Mesenchymal stem cell (in vitro differentiated cells and primary cell): Measurements from ENCODE around the gene KIAA1328.

Source experiments
- DNase-seq: peaks from one replicate; pipeline ENCODE4 v3.0.0-alpha.2; 2013
- H2AFZ ChIP-seq: one replicate; pipeline ENCODE4 v1.6.1; 2013; ENCODE audit warnings: low read depth, mild to moderate bottlenecking, control low read depth, inconsistent platforms, low read length, moderate library complexity
- H2AK5ac ChIP-seq: 2 replicates; pipeline ENCODE4 v1.6.1; 2013; ENCODE audit warnings: low read length, moderate library complexity, mild to moderate bottlenecking, inconsistent platforms; ENCODE audit not compliant: severe bottlenecking
- H2BK120ac ChIP-seq: one replicate; pipeline ENCODE4 v1.6.1; 2013; ENCODE audit warnings: low read depth, mild to moderate bottlenecking, inconsistent platforms, low read length, moderate library complexity
- H2BK12ac ChIP-seq, 2 experiments: one replicate each; pipeline ENCODE4 v1.6.1; 2013; ENCODE audit warnings: inconsistent platforms in 2 of 2, low read length in 2 of 2, mild to moderate bottlenecking in 2 of 2, moderate library complexity in 2 of 2, control low read depth in 1 of 2
- H2BK15ac ChIP-seq: one replicate; pipeline ENCODE4 v1.6.1; 2013; ENCODE audit warnings: mild to moderate bottlenecking, low read depth, inconsistent platforms; ENCODE audit not compliant: poor library complexity, severe bottlenecking
- H2BK5ac ChIP-seq: 2 replicates; pipeline ENCODE4 v1.6.1; 2013; ENCODE audit warnings: low read depth, mild to moderate bottlenecking, low read length, control low read depth, inconsistent platforms; ENCODE audit not compliant: poor library complexity, severe bottlenecking
- H3K14ac ChIP-seq, 2 experiments: one replicate each; pipeline ENCODE4 v1.6.1; 2013; ENCODE audit warnings: inconsistent platforms in 2 of 2, low read length in 2 of 2, control low read depth in 1 of 2, mild to moderate bottlenecking in 1 of 2, moderate library complexity in 1 of 2
- H3K18ac ChIP-seq, 2 experiments: one replicate each; pipeline ENCODE4 v1.6.1; 2013; ENCODE audit warnings: inconsistent platforms in 2 of 2, low read length in 2 of 2, control low read depth in 1 of 2, low read depth in 1 of 2, mild to moderate bottlenecking in 1 of 2
- H3K23ac ChIP-seq, 2 experiments: one replicate each; pipeline ENCODE4 v1.6.1; 2013; ENCODE audit warnings: inconsistent platforms in 2 of 2, low read length in 2 of 2, mild to moderate bottlenecking in 2 of 2, moderate library complexity in 2 of 2, control low read depth in 1 of 2
- H3K27ac ChIP-seq: 2 replicates; pipeline ENCODE4 v1.5.1; 2013; ENCODE audit warnings: mild to moderate bottlenecking, moderate library complexity, low read length, control low read depth, inconsistent platforms; ENCODE audit not compliant: poor library complexity, severe bottlenecking
- H3K27me3 ChIP-seq, 2 experiments: 2 replicates each; pipeline versions ENCODE4 v1.6.1 to v1.7.0; 2013; ENCODE audit warnings: low read length in 2 of 2, mild to moderate bottlenecking in 2 of 2, moderate library complexity in 2 of 2, control low read depth in 1 of 2, inconsistent platforms in 1 of 2; ENCODE audit not compliant: control insufficient read depth in 1 of 2, insufficient read depth in 1 of 2
- H3K36me3 ChIP-seq, 2 experiments: 2 replicates each; pipeline versions ENCODE4 v1.6.1 to v1.7.0; 2013; ENCODE audit warnings: low read length in 2 of 2, control low read depth in 1 of 2, inconsistent platforms in 1 of 2, low read depth in 1 of 2, mild to moderate bottlenecking in 1 of 2; ENCODE audit not compliant: insufficient read depth in 2 of 2, control insufficient read depth in 1 of 2
- H3K4ac ChIP-seq, 2 experiments: one replicate each; pipeline ENCODE4 v1.6.1; 2013; ENCODE audit warnings: inconsistent platforms in 2 of 2, low read length in 2 of 2, mild to moderate bottlenecking in 2 of 2, moderate library complexity in 2 of 2, control low read depth in 1 of 2, low read depth in 1 of 2
- H3K4me1 ChIP-seq: 2 replicates; pipeline ENCODE4 v1.6.1; 2013; ENCODE audit warnings: low read depth, low read length, control low read depth; ENCODE audit not compliant: control insufficient read depth, insufficient read depth
- H3K4me2 ChIP-seq: 2 replicates; pipeline ENCODE4 v1.6.1; 2013; ENCODE audit warnings: low read length, mild to moderate bottlenecking, inconsistent platforms; ENCODE audit not compliant: poor library complexity, severe bottlenecking
- H3K4me3 ChIP-seq, 2 experiments: 2 replicates each; pipeline versions ENCODE4 v1.5.1 to v1.7.0; 2013; ENCODE audit warnings: low read length in 2 of 2, mild to moderate bottlenecking in 2 of 2, control low read depth in 1 of 2, low read depth in 1 of 2; ENCODE audit not compliant: insufficient read depth in 1 of 2
- H3K79me1 ChIP-seq: replicated peaks from 2 replicates; pipeline ENCODE4 v1.6.1; 2013; ENCODE audit warnings: mild to moderate bottlenecking, control low read depth, low read length, inconsistent platforms; ENCODE audit not compliant: poor library complexity, severe bottlenecking
- H3K9ac ChIP-seq: 2 replicates; pipeline ENCODE4 v1.7.0; 2013; ENCODE audit warnings: mild to moderate bottlenecking, low read length, moderate library complexity
- H3K9me3 ChIP-seq: 2 replicates; pipeline ENCODE4 v1.7.0; 2013; ENCODE audit warnings: mild to moderate bottlenecking, low read length; ENCODE audit not compliant: control insufficient read depth
- H4K8ac ChIP-seq: one replicate; pipeline ENCODE4 v1.6.1; 2013; ENCODE audit warnings: inconsistent platforms, mild to moderate bottlenecking, low read length, moderate library complexity
- H4K91ac ChIP-seq: one replicate; pipeline ENCODE4 v1.6.1; 2013; ENCODE audit warnings: mild to moderate bottlenecking, low read length, inconsistent platforms
- WGBS: methylation state at CpG from one replicate; pipeline ENCODE4 v1.1.7; 2013; ENCODE audit warnings: mixed read lengths; 5-methylcytosine and 5-hydroxymethylcytosine counted together

Gene KIAA1328

DNA sequence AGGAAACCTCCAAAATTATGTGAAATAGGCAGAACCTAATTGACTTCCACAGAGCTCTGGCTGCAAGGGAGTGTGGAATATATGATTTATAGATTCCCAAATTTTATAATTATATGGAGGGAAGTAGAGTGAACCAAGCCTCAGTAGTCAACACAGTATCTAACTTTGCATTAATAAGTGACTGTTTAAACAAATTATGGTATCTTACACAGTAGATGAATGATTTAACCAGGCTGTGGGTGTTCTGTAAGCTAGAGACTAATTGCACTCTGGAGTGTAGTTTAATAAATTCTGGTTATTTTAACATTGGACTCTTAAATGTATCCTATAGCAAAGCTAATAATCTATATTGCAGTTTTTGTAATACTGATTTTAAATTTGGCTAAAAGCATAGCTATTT, 183.5 kb downstream of the KIAA1328 start:
- DNase-seq = no peak
- Histone ChIP-seq H4K8ac (no peak overlapping the region), H3K27ac (no peak overlapping the region), H3K23ac (no peak overlapping the region), H2AK5ac (no peak overlapping the region), H3K9ac (no peak overlapping the region), H2BK15ac (no peak overlapping the region), H3K9me3 (peaks cover 23% of the 10 kb centered on the region), H3K79me1 (no peaks in the 10 kb centered on the region), H3K14ac (no peak overlapping the region), H3K4me3 (no peak overlapping the region), H2BK120ac (no peak overlapping the region), H3K27me3 (no peaks in the 10 kb centered on the region), H2BK12ac (no peak overlapping the region), H2BK5ac (no peak overlapping the region), H3K4me1 (no peaks in the 10 kb centered on the region), H3K4ac (no peak overlapping the region), H4K91ac (no peak overlapping the region), H2AFZ (no peak overlapping the region), H3K4me2 (no peak overlapping the region), H3K36me3 (no peaks in the 10 kb centered on the region), H3K18ac (no peak overlapping the region)

DNA sequence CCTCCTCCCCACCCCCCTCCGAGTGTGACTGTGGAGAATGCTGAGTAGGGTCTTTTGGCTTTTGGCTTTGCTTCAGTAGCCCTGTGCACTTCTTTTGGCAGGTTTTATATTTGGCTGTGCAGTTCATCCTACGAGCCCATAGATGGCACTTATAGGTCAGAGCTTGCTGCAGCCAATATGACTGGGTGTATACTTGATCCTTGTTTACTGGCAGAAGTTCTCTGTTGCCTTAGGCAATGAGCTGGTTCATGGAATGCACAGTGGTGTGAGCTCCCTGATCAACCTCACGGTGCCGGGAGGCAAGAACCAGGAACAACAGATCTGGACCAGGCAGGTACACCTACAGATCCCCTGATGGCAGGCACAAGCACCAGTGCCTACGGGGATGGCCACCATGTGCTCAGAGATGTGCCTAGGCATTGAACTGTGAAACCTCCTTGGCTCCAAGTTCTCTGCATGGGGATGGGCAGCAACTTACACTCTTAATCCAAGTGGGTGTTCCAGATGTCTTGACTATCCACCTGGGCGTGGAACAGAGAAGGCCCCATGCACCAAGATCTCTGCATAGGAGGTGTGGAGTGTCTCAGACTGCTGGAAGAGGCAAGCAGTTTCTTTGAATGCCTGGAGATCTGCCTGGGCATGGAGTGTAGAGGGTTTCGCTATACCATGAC, 190.4 kb downstream of the KIAA1328 start:
- Histone ChIP-seq H3K4me3 (no peak overlapping the region), H3K23ac (no peak overlapping the region), H3K27ac (no peak overlapping the region), H3K79me1 (no peaks in the 10 kb centered on the region), H3K9ac (no peak overlapping the region), H2BK12ac (no peak overlapping the region), H3K27me3 (no peaks in the 10 kb centered on the region), H3K4me2 (no peak overlapping the region), H2BK5ac (no peak overlapping the region), H3K36me3 (peaks cover 0 to 4% of the 10 kb centered on the region in 2 experiments), H3K18ac (no peak overlapping the region), H2AK5ac (no peak overlapping the region), H2AFZ (no peak overlapping the region), H2BK15ac (no peak overlapping the region), H3K4me1 (peaks cover 2% of the 10 kb centered on the region), H4K91ac (no peak overlapping the region), H3K14ac (no peak overlapping the region), H4K8ac (no peak overlapping the region), H2BK120ac (no peak overlapping the region), H3K4ac (no peak overlapping the region), H3K9me3 (peaks cover 46% of the 10 kb centered on the region)
- WGBS = 93% methylated on average over 6 of the region's 7 CpGs
- peak; percentile 37 for DNase-seq

DNA sequence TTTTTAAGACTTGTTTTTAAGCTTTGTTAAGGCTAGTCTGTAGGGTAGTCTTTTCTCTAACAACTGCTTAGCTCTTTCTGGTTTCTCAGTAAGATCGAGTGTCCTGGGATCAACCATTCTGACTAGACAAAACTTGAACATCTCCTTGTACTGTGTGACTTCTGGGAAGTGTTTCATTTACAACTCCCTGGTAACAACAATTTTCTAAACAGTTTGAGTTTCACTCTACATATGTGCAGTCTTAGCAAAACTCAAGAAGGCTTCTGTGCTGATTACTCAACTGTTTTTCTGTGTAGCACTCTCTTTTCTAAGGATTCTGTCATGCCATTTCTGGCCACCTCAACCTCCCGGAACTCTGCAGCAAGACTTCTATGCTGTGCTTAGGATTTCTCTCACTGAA, 204.5 kb downstream of the KIAA1328 start:
- no peak overlapping the region for H2AFZ ChIP-seq
- H3K23ac ChIP-seq = no peak overlapping the region
- H3K27ac ChIP-seq = no peak overlapping the region
- H3K4me3 ChIP-seq = no peak overlapping the region
- peak; percentile 67 for DNase-seq
- peaks cover 4% of the 10 kb centered on the region for H3K9me3 ChIP-seq
- H3K79me1 ChIP-seq = no peaks in the 10 kb centered on the region
- H3K14ac ChIP-seq = no peak overlapping the region
- no peak overlapping the region for H3K18ac ChIP-seq
- H3K36me3 ChIP-seq = no peaks in the 10 kb centered on the region
- no CpG with 5 or more reads among the region's 2 CpGs for WGBS
- H3K9ac ChIP-seq = no peak overlapping the region
- H3K4me1 ChIP-seq = no peaks in the 10 kb centered on the region
- no peak overlapping the region for H4K8ac ChIP-seq
- H2AK5ac ChIP-seq = no peak overlapping the region
- no peak overlapping the region for H2BK5ac ChIP-seq
- H3K27me3 ChIP-seq = no peaks in the 10 kb centered on the region
- H4K91ac ChIP-seq = no peak overlapping the region
- H2BK15ac ChIP-seq = no peak overlapping the region
- no peak overlapping the region for H2BK120ac ChIP-seq
- no peak overlapping the region for H3K4me2 ChIP-seq
- no peak overlapping the region for H3K4ac ChIP-seq
- H2BK12ac ChIP-seq = no peak overlapping the region

DNA sequence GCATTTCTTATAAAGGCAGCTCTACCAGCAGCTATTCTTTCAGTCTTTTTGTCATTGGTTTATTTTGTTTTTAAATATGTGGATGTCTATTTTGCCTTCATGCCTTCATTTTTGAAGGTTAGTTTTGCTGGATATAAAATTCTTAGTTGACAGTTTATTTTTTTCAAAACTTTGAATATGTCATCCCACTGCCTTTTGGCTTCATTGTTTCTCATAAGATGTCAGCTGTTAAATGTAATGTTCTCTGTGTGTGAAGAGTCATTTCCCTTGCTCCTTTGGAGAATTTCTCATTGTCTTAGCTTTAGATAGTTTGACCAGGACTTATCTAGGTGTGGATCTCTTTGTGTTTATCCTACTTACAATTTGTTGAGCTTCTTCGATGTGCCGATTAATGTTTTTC, 213.5 kb downstream of the KIAA1328 start:
- no peak for DNase-seq
- no peak overlapping the region for H2BK12ac ChIP-seq
- no peaks in the 10 kb centered on the region for H3K36me3 ChIP-seq
- H2BK15ac ChIP-seq = no peak overlapping the region
- peaks cover 50% of the 10 kb centered on the region for H3K9me3 ChIP-seq
- WGBS = 100% methylated on average over 2 of the region's 2 CpGs
- no peak overlapping the region for H3K27ac ChIP-seq
- H2AFZ ChIP-seq = no peak overlapping the region
- no peak overlapping the region for H3K18ac ChIP-seq
- no peak overlapping the region for H2AK5ac ChIP-seq
- no peak overlapping the region for H4K8ac ChIP-seq
- no peak overlapping the region for H4K91ac ChIP-seq
- no peaks in the 10 kb centered on the region for H3K79me1 ChIP-seq
- peak overlapping the region in 1 of 2 experiments; percentile 30 for H3K4me3 ChIP-seq
- no peak overlapping the region for H3K9ac ChIP-seq
- H2BK120ac ChIP-seq = no peak overlapping the region
- no peaks in the 10 kb centered on the region for H3K27me3 ChIP-seq
- H2BK5ac ChIP-seq = no peak overlapping the region
- no peak overlapping the region for H3K4me2 ChIP-seq
- no peaks in the 10 kb centered on the region for H3K4me1 ChIP-seq
- H3K14ac ChIP-seq = no peak overlapping the region
- H3K4ac ChIP-seq = no peak overlapping the region
- H3K23ac ChIP-seq = no peak overlapping the region
